GM06990 (cell line): ENCODE measurements around the gene ZNF646.

Source experiments
- DNase-seq: peaks from one replicate; pipeline ENCODE4 v3.0.0-alpha.2; 2011; ENCODE audit not compliant: insufficient read length; ENCODE audit errors: extremely low read depth
- H3K27me3 ChIP-seq: replicated peaks from 2 replicates; pipeline ENCODE4 v1.6.0; 2011; ENCODE audit warnings: low read length; ENCODE audit not compliant: control insufficient read depth, insufficient read depth
- H3K36me3 ChIP-seq: 2 replicates; pipeline ENCODE4 v1.5.1; 2011; ENCODE audit warnings: low read length; ENCODE audit not compliant: control insufficient read depth, insufficient read depth
- H3K4me3 ChIP-seq: replicated peaks from 2 replicates; pipeline ENCODE4 v1.5.1; 2011; ENCODE audit warnings: low read depth, mild to moderate bottlenecking, control low read depth, low read length
- TF ChIP-seq, protein P1 (sequence below): IDR thresholded peaks from 2 replicates; pipeline ENCODE4 v1.5.1; 2011; ENCODE audit warnings: low read length, control low read depth, mild to moderate bottlenecking, inconsistent platforms; ENCODE audit not compliant: insufficient read depth, poor library complexity, severe bottlenecking

ZNF646 gene, protein sequence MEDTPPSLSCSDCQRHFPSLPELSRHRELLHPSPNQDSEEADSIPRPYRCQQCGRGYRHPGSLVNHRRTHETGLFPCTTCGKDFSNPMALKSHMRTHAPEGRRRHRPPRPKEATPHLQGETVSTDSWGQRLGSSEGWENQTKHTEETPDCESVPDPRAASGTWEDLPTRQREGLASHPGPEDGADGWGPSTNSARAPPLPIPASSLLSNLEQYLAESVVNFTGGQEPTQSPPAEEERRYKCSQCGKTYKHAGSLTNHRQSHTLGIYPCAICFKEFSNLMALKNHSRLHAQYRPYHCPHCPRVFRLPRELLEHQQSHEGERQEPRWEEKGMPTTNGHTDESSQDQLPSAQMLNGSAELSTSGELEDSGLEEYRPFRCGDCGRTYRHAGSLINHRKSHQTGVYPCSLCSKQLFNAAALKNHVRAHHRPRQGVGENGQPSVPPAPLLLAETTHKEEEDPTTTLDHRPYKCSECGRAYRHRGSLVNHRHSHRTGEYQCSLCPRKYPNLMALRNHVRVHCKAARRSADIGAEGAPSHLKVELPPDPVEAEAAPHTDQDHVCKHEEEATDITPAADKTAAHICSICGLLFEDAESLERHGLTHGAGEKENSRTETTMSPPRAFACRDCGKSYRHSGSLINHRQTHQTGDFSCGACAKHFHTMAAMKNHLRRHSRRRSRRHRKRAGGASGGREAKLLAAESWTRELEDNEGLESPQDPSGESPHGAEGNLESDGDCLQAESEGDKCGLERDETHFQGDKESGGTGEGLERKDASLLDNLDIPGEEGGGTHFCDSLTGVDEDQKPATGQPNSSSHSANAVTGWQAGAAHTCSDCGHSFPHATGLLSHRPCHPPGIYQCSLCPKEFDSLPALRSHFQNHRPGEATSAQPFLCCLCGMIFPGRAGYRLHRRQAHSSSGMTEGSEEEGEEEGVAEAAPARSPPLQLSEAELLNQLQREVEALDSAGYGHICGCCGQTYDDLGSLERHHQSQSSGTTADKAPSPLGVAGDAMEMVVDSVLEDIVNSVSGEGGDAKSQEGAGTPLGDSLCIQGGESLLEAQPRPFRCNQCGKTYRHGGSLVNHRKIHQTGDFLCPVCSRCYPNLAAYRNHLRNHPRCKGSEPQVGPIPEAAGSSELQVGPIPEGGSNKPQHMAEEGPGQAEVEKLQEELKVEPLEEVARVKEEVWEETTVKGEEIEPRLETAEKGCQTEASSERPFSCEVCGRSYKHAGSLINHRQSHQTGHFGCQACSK (N-terminal part only)

DNA sequence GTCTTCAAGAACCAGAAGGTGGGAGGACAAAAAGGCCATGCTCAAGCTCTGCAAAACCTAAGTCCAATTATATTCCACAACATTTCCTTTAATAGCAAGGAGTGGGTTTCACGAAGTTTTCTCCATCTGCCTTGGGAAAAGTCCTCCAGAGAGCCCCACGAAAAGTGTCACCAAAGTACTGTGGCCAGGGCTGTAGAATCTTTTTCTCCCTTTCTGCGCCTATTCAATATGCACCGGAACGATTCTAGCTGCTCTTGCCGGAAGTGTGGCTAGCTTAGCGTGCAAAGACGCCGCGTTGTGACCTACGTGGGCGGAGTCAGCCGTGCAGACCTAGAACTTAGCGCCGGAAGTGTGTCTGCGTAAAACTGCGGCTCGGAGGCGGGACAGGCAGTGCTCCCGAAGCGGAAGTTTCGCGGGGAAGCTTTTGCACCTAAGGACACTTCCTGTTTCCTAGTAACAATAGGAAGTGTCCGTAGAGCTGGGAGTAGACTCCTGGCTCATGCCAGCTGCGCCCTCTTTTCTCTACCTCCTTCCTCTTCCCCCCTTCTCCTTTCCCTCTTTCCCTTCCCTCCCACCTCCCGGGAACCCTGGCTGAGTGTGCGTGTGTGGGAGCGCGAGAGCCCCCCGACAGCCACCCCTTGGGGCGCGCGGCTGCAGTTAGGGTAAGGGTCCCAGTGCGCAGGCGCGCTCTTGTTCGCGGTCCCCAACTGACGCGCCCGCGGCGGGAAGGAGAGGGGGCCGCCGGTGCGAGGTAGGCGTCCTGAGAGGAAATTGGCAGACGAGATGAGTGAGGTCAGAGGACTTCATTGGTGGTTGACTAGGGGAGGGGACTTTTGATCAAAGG, at the start of gene ZNF646, which contains the start of gene ZNF668:
Gene ZNF646 (plus strand): TSS at position 453 of the 844 bp plus-strand sequence. CDS start 1,903 bp downstream, outside the sequence.
Gene ZNF668 (minus strand): TSS at position 271 of the 844 bp plus-strand sequence. CDS start 9,781 bp downstream, outside the sequence.
- H3K27me3 ChIP-seq: no peaks in the 10 kb centered on the region
- DNase-seq: peak; percentile 96
- TF ChIP-seq, protein P1, sequence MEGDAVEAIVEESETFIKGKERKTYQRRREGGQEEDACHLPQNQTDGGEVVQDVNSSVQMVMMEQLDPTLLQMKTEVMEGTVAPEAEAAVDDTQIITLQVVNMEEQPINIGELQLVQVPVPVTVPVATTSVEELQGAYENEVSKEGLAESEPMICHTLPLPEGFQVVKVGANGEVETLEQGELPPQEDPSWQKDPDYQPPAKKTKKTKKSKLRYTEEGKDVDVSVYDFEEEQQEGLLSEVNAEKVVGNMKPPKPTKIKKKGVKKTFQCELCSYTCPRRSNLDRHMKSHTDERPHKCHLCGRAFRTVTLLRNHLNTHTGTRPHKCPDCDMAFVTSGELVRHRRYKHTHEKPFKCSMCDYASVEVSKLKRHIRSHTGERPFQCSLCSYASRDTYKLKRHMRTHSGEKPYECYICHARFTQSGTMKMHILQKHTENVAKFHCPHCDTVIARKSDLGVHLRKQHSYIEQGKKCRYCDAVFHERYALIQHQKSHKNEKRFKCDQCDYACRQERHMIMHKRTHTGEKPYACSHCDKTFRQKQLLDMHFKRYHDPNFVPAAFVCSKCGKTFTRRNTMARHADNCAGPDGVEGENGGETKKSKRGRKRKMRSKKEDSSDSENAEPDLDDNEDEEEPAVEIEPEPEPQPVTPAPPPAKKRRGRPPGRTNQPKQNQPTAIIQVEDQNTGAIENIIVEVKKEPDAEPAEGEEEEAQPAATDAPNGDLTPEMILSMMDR: peak; percentile 4
- H3K4me3 ChIP-seq: peak within 1 kb of the TSS; percentile 89
- peaks cover 26% of the 10 kb centered on the region for H3K36me3 ChIP-seq

DNA sequence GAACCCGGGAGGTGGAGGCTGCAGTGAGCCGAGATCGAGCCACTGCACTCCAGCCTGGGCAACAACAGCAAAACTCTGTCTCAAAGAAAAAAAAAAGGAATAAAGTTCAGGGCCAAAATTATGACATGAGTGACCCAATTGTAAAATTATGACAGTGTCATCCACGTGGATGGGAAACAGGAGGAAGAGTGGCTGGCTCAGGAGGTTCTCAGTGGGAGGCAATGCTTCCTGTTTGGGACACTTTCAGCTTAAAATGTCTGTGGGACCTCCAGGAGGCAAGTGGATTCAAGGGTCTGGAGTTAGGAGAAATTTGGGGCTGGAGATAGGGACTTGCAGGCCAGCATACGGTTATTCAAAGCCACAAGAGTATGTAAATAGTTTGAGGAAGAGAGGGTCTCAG, 48.9 kb upstream of the ZNF646 start:
- no peak for DNase-seq
- TF ChIP-seq, protein P1: no peak
- Histone ChIP-seq H3K36me3 (no peaks in the 10 kb centered on the region), H3K27me3 (no peaks in the 10 kb centered on the region), H3K4me3 (no peak overlapping the region)

DNA sequence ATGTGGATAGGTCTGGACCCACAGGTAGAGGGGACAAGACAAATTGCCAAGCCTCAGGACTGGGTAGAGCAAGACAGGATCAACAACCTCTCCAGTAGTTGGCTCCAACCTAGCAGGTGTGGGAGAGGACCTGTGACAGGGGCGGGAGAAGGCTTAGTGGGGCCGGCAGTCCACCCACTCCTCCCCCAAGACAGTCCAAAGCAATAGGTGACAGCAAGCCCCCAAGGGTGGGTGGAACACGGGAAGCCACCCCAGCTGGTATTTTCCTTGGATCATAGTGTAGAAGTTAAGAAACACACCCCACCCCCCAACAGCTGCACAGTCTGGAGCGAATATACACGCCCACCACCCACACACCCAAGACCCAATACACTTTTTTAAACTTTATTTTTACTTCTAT, 45.0 kb upstream of the ZNF646 start:
- Histone ChIP-seq H3K4me3 (no peak overlapping the region), H3K27me3 (no peaks in the 10 kb centered on the region), H3K36me3 (no peaks in the 10 kb centered on the region)
- no peak for DNase-seq
- TF ChIP-seq, protein P1: no peak

DNA sequence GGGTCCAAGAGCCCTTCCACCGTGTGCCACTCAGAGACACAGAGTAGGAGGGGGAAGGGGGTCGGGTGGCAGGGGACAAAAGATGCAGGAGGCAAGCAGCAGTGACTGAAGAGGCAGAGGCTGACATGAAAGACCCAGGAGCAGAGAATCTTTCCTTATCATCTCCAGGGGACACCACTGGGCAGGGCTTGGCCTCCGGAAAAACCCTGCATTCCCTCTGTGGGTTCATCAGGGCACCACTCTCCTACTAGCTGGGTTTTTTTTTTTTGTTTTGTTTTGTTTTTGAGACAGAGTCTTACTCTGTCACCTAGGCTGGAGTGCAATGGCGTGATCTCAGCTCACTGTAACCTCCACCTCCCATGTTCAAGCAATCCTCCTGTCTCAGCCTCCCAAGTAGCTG, 42.9 kb upstream of the ZNF646 start:
- Histone ChIP-seq H3K27me3 (no peaks in the 10 kb centered on the region), H3K36me3 (peaks cover under 1% of the 10 kb centered on the region; the same call in 1 of the 2 replicates), H3K4me3 (no peak overlapping the region)
- no peak for DNase-seq
- TF ChIP-seq, protein P1: no peak
